T-helper 2 cell treated with Interferon-gamma antibody and Interleukin-4, amounts not matched to agents 100 ng/mL and 5 ng/mL, for 36 hours (primary cell): ENCODE results near the gene BANF2. TPM values are rescaled to one million over a fixed set of nuclear protein-coding genes. Genes with fewer than 3 reads are reported as not detected.

Source experiments
- total RNA-seq: library from RNA; stranded (reverse); gene quantifications from 2 replicates; pipeline ENCODE4 v1.2.3, GENCODE V29; 2022

The BANF2 gene
- total RNA-seq, 1 donor from 2014 or later, result not detected

Other genes starting within 250 kb of the BANF2 start
- 3.7 and 4.1 TPM in 2 replicates for gene BFSP1, start 168.6 kb upstream of the BANF2 start, total RNA-seq
- gene DSTN, start 129.9 kb upstream of the BANF2 start, total RNA-seq, result 87.8 and 93.7 TPM in 2 replicates
- gene RRBP1, start 17.7 kb upstream of the BANF2 start, total RNA-seq, result 83.0 and 83.8 TPM in 2 replicates